Endodermal cell (in vitro differentiated cells): ENCODE results near the gene TRRAP. TPM values are rescaled to one million over a fixed set of nuclear protein-coding genes. Genes with fewer than 3 reads are reported as not detected.

ENCODE experiments used
- DNase-seq: peaks from one replicate; pipeline ENCODE4 v3.0.0-alpha.2; 2017
- H3K27ac ChIP-seq: 2 replicates; pipeline ENCODE4 v1.5.1; 2013; ENCODE audit warnings: mild to moderate bottlenecking, low read depth, low read length, moderate library complexity
- H3K27me3 ChIP-seq: 2 replicates; pipeline ENCODE4 v1.6.1; 2013; ENCODE audit warnings: mild to moderate bottlenecking, low read length, moderate library complexity; ENCODE audit not compliant: insufficient read depth, control insufficient read depth, poor library complexity, severe bottlenecking
- H3K36me3 ChIP-seq: 2 replicates; pipeline ENCODE4 v1.7.0; 2013; ENCODE audit warnings: mild to moderate bottlenecking, low read length, moderate library complexity; ENCODE audit not compliant: control insufficient read depth, insufficient read depth
- H3K4me1 ChIP-seq: one replicate; pipeline ENCODE4 v1.7.0; 2013; ENCODE audit warnings: low read length; ENCODE audit not compliant: control insufficient read depth, insufficient read depth
- H3K4me3 ChIP-seq: 2 replicates; pipeline ENCODE4 v1.5.1; 2013; ENCODE audit warnings: mild to moderate bottlenecking, low read length, moderate library complexity
- H3K9ac ChIP-seq: 2 replicates; pipeline ENCODE4 v1.6.1; 2013; ENCODE audit warnings: mild to moderate bottlenecking, low read length, moderate library complexity; ENCODE audit not compliant: poor library complexity, severe bottlenecking; ENCODE audit errors: extremely low read depth
- H3K9me3 ChIP-seq: 2 replicates; pipeline ENCODE4 v1.6.1; 2013; ENCODE audit warnings: mild to moderate bottlenecking, low read length, moderate library complexity; ENCODE audit not compliant: control insufficient read depth
- H3K27ac Mint-ChIP-seq: 2 replicates; pipeline ENCODE4 v1.8.0; 2020; ENCODE audit warnings: mixed read lengths
- H3K27me3 Mint-ChIP-seq: 2 replicates; pipeline ENCODE4 v1.8.0; 2021; ENCODE audit warnings: mild to moderate bottlenecking, mixed read lengths; ENCODE audit not compliant: insufficient read depth
- H3K36me3 Mint-ChIP-seq: 2 replicates; pipeline ENCODE4 v1.8.0; 2020; ENCODE audit warnings: low read depth, mixed read lengths
- H3K4me1 Mint-ChIP-seq: 2 replicates; pipeline ENCODE4 v1.8.0; 2020; ENCODE audit warnings: mixed read lengths
- H3K4me3 Mint-ChIP-seq: 2 replicates; pipeline ENCODE4 v1.8.0; 2020; ENCODE audit warnings: mild to moderate bottlenecking, moderate library complexity, mixed read lengths
- H3K9me3 Mint-ChIP-seq: 2 replicates; pipeline ENCODE4 v1.8.0; 2020; ENCODE audit warnings: mild to moderate bottlenecking, mixed read lengths
- CTCF ChIP-seq: fragments of 200-600 bp; sonication (generic); conservative IDR thresholded peaks from 2 replicates; pipeline ENCODE4 v1.5.0; 2021; ENCODE audit warnings: antibody characterized with exemption, mild to moderate bottlenecking
- WGBS, 2 experiments: methylation state at CpG; one replicate each; pipeline versions ENCODE4 v1.1.5 to v1.1.7; 2013; ENCODE audit warnings: missing lambda C conversion rate in 2 of 2, mixed read lengths in 1 of 2; ENCODE audit not compliant: insufficient coverage in 1 of 2, insufficient read length in 1 of 2; 5-methylcytosine and 5-hydroxymethylcytosine counted together
- total RNA-seq, 2 donors: library from RNA; stranded (reverse); fragmentation: NEBNext Ultra II Directional in 1 of 2; extraction: Animal tissue kit (Norgen Biotek cat#: 25700) in 1 of 2; gene quantifications; 2 replicates in 1 of 2; 3 replicates in 1 of 2; pipeline ENCODE4 v1.2.1, GENCODE V29; 2021

TRRAP gene
- total RNA-seq, 2 donors from 2014 or later: 64.3 to 68.8 TPM

- TF ChIP-seq CTCF: no peak
- Mint-ChIP-seq H3K9me3 (no peaks in the 10 kb centered on the region), H3K36me3 (peaks cover 86% of the 10 kb centered on the region)
These were observed 95.9 kb downstream of the TRRAP start for GRCh38 chr7:98974205-98974604.

GRCh38 chr7:98974906-98975816 lies 96.8 kb downstream of the TRRAP start:
- peaks cover 97% of the 10 kb centered on the region for H3K36me3 ChIP-seq
- Mint-ChIP-seq H3K4me3 (no peak overlapping the region), H3K4me1 (no peaks in the 10 kb centered on the region)

More at GRCh38 chr7:98974205-98974604, 95.9 kb downstream of the TRRAP start:
- H3K4me1 Mint-ChIP-seq: no peaks in the 10 kb centered on the region
- H3K27me3 Mint-ChIP-seq: no peaks in the 10 kb centered on the region
- Histone ChIP-seq H3K9ac (no peak overlapping the region), H3K9me3 (no peaks in the 10 kb centered on the region), H3K4me1 (no peaks in the 10 kb centered on the region), H3K4me3 (no peak overlapping the region), H3K27ac (no peak overlapping the region), H3K36me3 (peaks cover 93% of the 10 kb centered on the region), H3K27me3 (no peaks in the 10 kb centered on the region)
- H3K27ac Mint-ChIP-seq: no peak overlapping the region
- WGBS, 2 experiments: 92 to 94% methylated on average over 4 of the region's 4 CpGs
- H3K4me3 Mint-ChIP-seq: no peak overlapping the region
- DNase-seq: no peak

More at GRCh38 chr7:98974906-98975816, 96.8 kb downstream of the TRRAP start:
- TF ChIP-seq CTCF: no peak
- Histone ChIP-seq H3K9me3 (no peaks in the 10 kb centered on the region), H3K4me3 (no peak overlapping the region), H3K4me1 (no peaks in the 10 kb centered on the region), H3K9ac (no peak overlapping the region), H3K27ac (no peak overlapping the region), H3K27me3 (no peaks in the 10 kb centered on the region)
- Mint-ChIP-seq H3K9me3 (no peaks in the 10 kb centered on the region), H3K27ac (no peak overlapping the region), H3K27me3 (no peaks in the 10 kb centered on the region), H3K36me3 (peaks cover 86% of the 10 kb centered on the region)
- 95 to 98% methylated on average over 10 to 17 of the region's 17 CpGs for WGBS, 2 experiments
- no peak for DNase-seq
